Endothelial cell of umbilical vein (primary cell): ENCODE results near the gene ACYP2. TPM values are rescaled to one million over a fixed set of nuclear protein-coding genes. Genes with fewer than 3 reads are reported as not detected.
"Not testable (repeated sequence)": the region's sequence is repeated elsewhere in the genome, so short reads cannot be mapped to it uniquely, and the experiment has no call there.

Source experiments
- BruUV-seq: library from RNA; stranded (reverse); fragments of 400-500 nt; replicated peaks from 2 replicates; lab custom pipeline; 2021; lab: Mats Ljungman, UMichigan
- CTCF ChIA-PET: fragments of 300-600, 350-600 bp; sonication (Branson Sonifier 250); formaldehyde crosslinking; loops from one replicate; lab custom pipeline; 2021; ENCODE audit warnings: antibody characterized with exemption, inconsistent platforms; lab: Charles Lee
- POLR2A ChIA-PET: fragments of 300-600, 350-600 bp; sonication (Branson Sonifier 250); formaldehyde crosslinking; loops from one replicate; lab custom pipeline; 2021; ENCODE audit warnings: antibody characterized with exemption, inconsistent platforms; lab: Charles Lee
- DNase-seq: peaks from one replicate; pipeline ENCODE4 v3.0.0-alpha.2; 2011; ENCODE audit warnings: low read depth, low spot score
- FAIRE-seq: peaks from 2 replicates; lab custom pipeline; 2011; peaks lifted over from hg19 to GRCh38; lab: Jason Lieb, UNC
- H2AFZ ChIP-seq: 2 replicates; pipeline ENCODE4 v1.6.0; 2012; ENCODE audit warnings: low read depth, low read length, control low read depth, inconsistent platforms
- H3K27ac ChIP-seq: 2 replicates; pipeline ENCODE4 v1.5.1; 2011; ENCODE audit warnings: low read depth, mild to moderate bottlenecking, control low read depth, low read length, moderate library complexity; ENCODE audit not compliant: insufficient read depth
- H3K27me3 ChIP-seq, 2 experiments: 2 replicates each; pipeline versions ENCODE4 v1.6.0 to v1.6.1; 2011; ENCODE audit warnings: low read length in 2 of 2, mixed read lengths in 1 of 2; ENCODE audit not compliant: control insufficient read depth in 2 of 2, insufficient read depth in 2 of 2
- H3K36me3 ChIP-seq, 2 experiments: 2 replicates in 1 of 2; 3 replicates in 1 of 2; pipeline ENCODE4 v1.5.1; 2011; ENCODE audit warnings: low read length in 2 of 2, mild to moderate bottlenecking in 1 of 2, moderate library complexity in 1 of 2; ENCODE audit not compliant: control insufficient read depth in 2 of 2, insufficient read depth in 2 of 2; ENCODE audit errors: extremely low read depth in 1 of 2
- H3K4me1 ChIP-seq: 3 replicates; pipeline ENCODE4 v1.5.1; 2011; ENCODE audit warnings: mild to moderate bottlenecking, low read length; ENCODE audit not compliant: control insufficient read depth, insufficient read depth; ENCODE audit errors: extremely low read depth
- H3K4me2 ChIP-seq: 2 replicates; pipeline ENCODE4 v1.6.1; 2011; ENCODE audit warnings: low read length, control low read depth, mixed read lengths; ENCODE audit not compliant: insufficient read depth
- H3K4me3 ChIP-seq, 3 experiments: fragments of 200-600 bp in 1 of 3; sonication (generic), shearing (Covaris generic) in 1 of 3; replicated peaks in 1 of 3; 2 replicates each; pipeline ENCODE4 v1.5.1; 2011 to 2016; ENCODE audit warnings: control low read depth in 3 of 3, low read length in 3 of 3, mild to moderate bottlenecking in 2 of 3, inconsistent platforms in 1 of 3, low read depth in 1 of 3, moderate library complexity in 1 of 3; ENCODE audit not compliant: insufficient read depth in 1 of 3
- H3K79me2 ChIP-seq: 2 replicates; pipeline ENCODE4 v1.6.0; 2012; ENCODE audit warnings: low read length, inconsistent platforms; ENCODE audit not compliant: control insufficient read depth, insufficient read depth
- H3K9ac ChIP-seq: replicated peaks from 2 replicates; pipeline ENCODE3; 2011; ENCODE audit warnings: low read length, control low read depth; ENCODE audit not compliant: insufficient read depth; ENCODE audit errors: extremely low read depth
- H3K9me1 ChIP-seq: replicated peaks from 3 replicates; pipeline ENCODE4 v1.6.0; 2011; ENCODE audit warnings: mild to moderate bottlenecking, low read length; ENCODE audit not compliant: control insufficient read depth, insufficient read depth; ENCODE audit errors: extremely low read depth
- H3K9me3 ChIP-seq: replicated peaks from 2 replicates; pipeline ENCODE4 v1.5.1; 2012; ENCODE audit warnings: low read length, inconsistent platforms; ENCODE audit not compliant: control insufficient read depth, insufficient read depth
- H4K20me1 ChIP-seq: replicated peaks from 2 replicates; pipeline ENCODE3; 2011; ENCODE audit warnings: mild to moderate bottlenecking, low read length; ENCODE audit not compliant: control insufficient read depth, insufficient read depth; ENCODE audit errors: extremely low read depth
- CTCF ChIP-seq, 2 donors: IDR thresholded peaks; 1 replicate in 1 of 2; 2 replicates in 1 of 2; pipeline ENCODE4 v1.5.1; 2011; ENCODE audit warnings: low read length in 2 of 2, mild to moderate bottlenecking in 2 of 2, moderate library complexity in 2 of 2, control low read depth in 1 of 2, inconsistent platforms in 1 of 2, low read depth in 1 of 2; ENCODE audit not compliant: insufficient read depth in 1 of 2; ENCODE audit errors: extremely low read depth in 1 of 2
- EZH2 ChIP-seq: IDR thresholded peaks from 2 replicates; pipeline ENCODE4 v1.6.1; 2012; ENCODE audit warnings: borderline replicate concordance, low read depth, mild to moderate bottlenecking, moderate library complexity, low read length, inconsistent platforms; ENCODE audit not compliant: severe bottlenecking
- FOS ChIP-seq: IDR thresholded peaks from 2 replicates; pipeline ENCODE4 v1.6.1; 2011; ENCODE audit warnings: mild to moderate bottlenecking, low read length, moderate library complexity, borderline replicate concordance; ENCODE audit not compliant: insufficient read depth
- GATA2 ChIP-seq: IDR thresholded peaks from 2 replicates; pipeline ENCODE4 v1.7.0; 2011; ENCODE audit warnings: low read depth, mild to moderate bottlenecking, moderate library complexity, mixed read lengths, low read length; ENCODE audit not compliant: insufficient read length, insufficient read depth
- JUN ChIP-seq: IDR thresholded peaks from 2 replicates; pipeline ENCODE4 v1.6.1; 2011; ENCODE audit warnings: borderline replicate concordance, low read depth; ENCODE audit not compliant: insufficient read length, insufficient read depth
- MAX ChIP-seq: IDR thresholded peaks from 2 replicates; pipeline ENCODE4 v1.6.1; 2011; ENCODE audit not compliant: insufficient read depth, insufficient read length
- MYC ChIP-seq: IDR thresholded peaks from one replicate; pipeline ENCODE4 v1.6.1; 2011; ENCODE audit warnings: mild to moderate bottlenecking, low read depth, low read length
- POLR2A ChIP-seq: IDR thresholded peaks from 2 replicates; pipeline ENCODE4 v1.6.1; 2012; ENCODE audit warnings: low read depth, mild to moderate bottlenecking, control low read depth, low read length
- POLR2AphosphoS5 ChIP-seq: IDR thresholded peaks from 2 replicates; pipeline ENCODE4 v1.6.1; 2012; ENCODE audit warnings: low read depth, mild to moderate bottlenecking, control low read depth, low read length, moderate library complexity; ENCODE audit not compliant: insufficient read depth
- dilution Hi-C: fragments of 300-500 bp; cut with MboI; formaldehyde crosslinking; loops from one replicate; pipeline ENCODE4 v1.15.0; 2019; ENCODE audit warnings: low sequenced_read_pairs; ENCODE audit not compliant: extremely low pct_ligation_motif_present
- intact Hi-C: fragments of 100-400 bp; cut with micrococcal nuclease; formaldehyde crosslinking; loops from one replicate; pipeline ENCODE4 v1.10.0; 2022
- polyA plus RNA-seq, 4 experiments: library from polyadenylated mRNA; depleted of rRNA in 3 of 4; stranded (reverse) in 3 of 4; unstranded in 1 of 4; fragments of >200 nt; gene quantifications; 2 replicates each; pipeline versions ENCODE4 v1.2.1 to v1.2.3, GENCODE V29; 2011 to 2012; ENCODE audit warnings: missing spikeins in 1 of 4
- total RNA-seq: library from RNA; stranded (reverse); gene quantifications from 2 replicates; pipeline ENCODE4 v1.2.3, GENCODE V29; 2021

The ACYP2 gene
- total and polyA plus RNA-seq, 2 donors (not counting 3 experiments of a cell fraction or from before 2014, with no cell fraction given) = 3.9 to 7.9 TPM

- POLR2A ChIA-PET = no interaction called here
- H3K9ac ChIP-seq = no peak overlapping the region
- DNase-seq (no peak), FAIRE-seq (no peak)
- no peak overlapping the region for H2AFZ ChIP-seq
- no peak overlapping the region for H3K4me3 ChIP-seq
- H3K4me2 ChIP-seq = no peak overlapping the region
- CTCF ChIA-PET = no interaction called here
- no peaks in the 10 kb centered on the region for H3K36me3 ChIP-seq
- no peaks in the 10 kb centered on the region for H3K9me3 ChIP-seq
- no peak for TF ChIP-seq GATA2
- no peak for TF ChIP-seq EZH2
- TF ChIP-seq MYC = no peak
- TF ChIP-seq JUN = no peak
- no peak for TF ChIP-seq POLR2AphosphoS5
- no peak for TF ChIP-seq FOS
- no peak for TF ChIP-seq CTCF (IDR thresholded peaks at IDR 0.05; ENCODE audit: extremely low read depth in 1 of 2, insufficient read depth in 1 of 2, low read depth in 1 of 2, low read length in 2 of 2)
- no peak for TF ChIP-seq MAX
- no peak for TF ChIP-seq POLR2A
- no peaks in the 10 kb centered on the region for H4K20me1 ChIP-seq
- no peaks in the 10 kb centered on the region for H3K4me1 ChIP-seq
- dilution Hi-C loops (no loop called here), intact Hi-C loops (no loop called here)
- H3K27ac ChIP-seq = no peak overlapping the region
- H3K27me3 ChIP-seq = no peaks in the 10 kb centered on the region
- BruUV-seq = no TSS peak
- no peaks in the 10 kb centered on the region for H3K9me1 ChIP-seq
- H3K79me2 ChIP-seq = no peaks in the 10 kb centered on the region
Observed at GRCh38 chr2:54067851-54068375, 47.5 kb upstream of the ACYP2 start.

- H3K4me2 ChIP-seq, H3K27me3 ChIP-seq, H3K79me2 ChIP-seq, H3K9me1 ChIP-seq, H3K4me1 ChIP-seq, H3K4me3 ChIP-seq, CTCF ChIA-PET, H3K9ac ChIP-seq, BruUV-seq, intact Hi-C loops, DNase-seq, FAIRE-seq, H4K20me1 ChIP-seq, H3K27ac ChIP-seq, POLR2A ChIA-PET, H2AFZ ChIP-seq, dilution Hi-C loops, H3K9me3 ChIP-seq, H3K36me3 ChIP-seq: not testable (repeated sequence)
Observed at GRCh38 chr2:54072483-54072882, 42.9 kb upstream of the ACYP2 start.
